HUES6 (cell line): ENCODE results near the gene C17orf67.

Experiments used
- H3K27ac ChIP-seq: 2 replicates; pipeline ENCODE4 v1.7.0; 2013; ENCODE audit warnings: low read depth, mild to moderate bottlenecking, low read length, inconsistent platforms
- H3K27me3 ChIP-seq: 2 replicates; pipeline ENCODE4 v1.6.1; 2013; ENCODE audit warnings: low read length; ENCODE audit not compliant: control insufficient read depth, insufficient read depth
- H3K36me3 ChIP-seq: 2 replicates; pipeline ENCODE4 v1.6.1; 2013; ENCODE audit warnings: low read length; ENCODE audit not compliant: control insufficient read depth, insufficient read depth
- H3K4me1 ChIP-seq: 2 replicates; pipeline ENCODE4 v1.6.1; 2013; ENCODE audit warnings: low read length; ENCODE audit not compliant: control insufficient read depth, insufficient read depth
- H3K4me3 ChIP-seq: 2 replicates; pipeline ENCODE4 v1.5.1; 2013; ENCODE audit warnings: low read depth, low read length
- H3K9ac ChIP-seq: one replicate; pipeline ENCODE4 v1.6.1; 2013; ENCODE audit warnings: mild to moderate bottlenecking, low read length
- H3K9me3 ChIP-seq: 2 replicates; pipeline ENCODE4 v1.6.1; 2013; ENCODE audit warnings: low read depth, low read length; ENCODE audit not compliant: control insufficient read depth, insufficient read depth

C17orf67 gene

DNA sequence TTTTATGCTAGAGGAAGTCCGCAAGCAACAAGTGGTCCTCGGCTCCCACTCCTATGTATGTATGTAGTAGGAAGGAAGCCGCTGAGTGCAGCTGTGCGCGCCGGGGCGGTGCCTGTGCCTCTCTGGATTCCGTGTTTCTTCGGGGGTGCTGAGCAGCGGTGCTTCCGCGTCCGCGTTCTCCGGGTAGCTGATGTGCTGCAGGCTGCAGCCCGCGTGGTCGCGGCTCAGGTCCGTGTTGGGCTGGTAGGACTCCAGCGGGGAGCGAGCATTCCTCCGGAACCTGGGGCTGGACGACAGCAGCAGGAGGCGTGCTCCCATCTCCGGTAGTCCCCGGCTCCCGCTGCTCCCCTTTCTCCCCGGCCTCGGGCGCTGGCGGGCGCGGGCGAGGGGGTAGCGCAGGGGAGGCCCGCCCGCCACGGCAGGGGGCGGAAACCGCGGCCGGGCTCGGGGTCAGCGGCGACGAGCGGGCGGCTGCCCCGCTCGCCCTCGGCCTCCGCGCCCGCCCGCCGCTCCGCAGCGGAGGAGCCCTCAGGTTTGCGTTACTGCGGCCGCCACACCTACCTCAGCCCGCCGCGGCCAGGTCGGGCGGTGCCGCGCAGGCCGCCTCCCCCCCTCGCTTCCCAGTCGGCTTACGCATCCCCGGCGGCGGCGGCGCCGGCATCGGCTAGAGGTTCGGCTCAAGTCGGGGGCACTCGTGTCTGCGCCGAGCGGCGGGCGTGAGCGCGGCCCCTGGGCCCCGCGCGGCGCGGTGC, 487 bp downstream of the C17orf67 start:
- peak overlapping the region; percentile 70 for H3K9ac ChIP-seq
- H3K27ac ChIP-seq, result no peak overlapping the region

DNA sequence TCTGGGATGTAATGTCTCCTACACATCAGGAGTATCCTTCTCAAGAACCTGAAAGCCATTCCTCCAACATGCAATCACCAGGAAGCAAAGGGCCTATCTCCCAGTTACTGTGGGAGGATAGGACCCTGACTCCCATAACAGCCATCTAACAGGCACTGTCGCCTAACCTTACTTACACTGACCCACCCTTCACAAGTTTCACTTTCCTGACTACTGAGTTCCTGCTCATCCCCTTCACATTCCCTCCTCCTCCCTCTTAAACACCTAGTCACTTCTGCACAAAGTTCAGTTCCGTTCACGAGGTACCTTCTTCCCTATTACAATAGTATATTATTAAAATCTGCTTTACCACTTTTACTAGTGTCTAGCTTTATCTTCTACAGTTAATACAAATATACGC, 1.3 kb downstream of the C17orf67 start:
- Histone ChIP-seq H3K27ac (no peak overlapping the region), H3K9ac (no peak overlapping the region), H3K4me3 (peak overlapping the region; percentile 68), H3K27me3 (peaks cover 21% of the 10 kb centered on the region), H3K4me1 (peaks cover 17% of the 10 kb centered on the region), H3K9me3 (no peaks in the 10 kb centered on the region), H3K36me3 (0 out of 2 replicates have a peak, but pooled peaks cover 9% of the 10 kb centered on the region)

More for the DNA sequence above, 487 bp downstream of the C17orf67 start:
- peak overlapping the region; percentile 68 for H3K4me3 ChIP-seq
- H3K9me3 ChIP-seq, result no peaks in the 10 kb centered on the region
- H3K27me3 ChIP-seq, result peaks cover 21% of the 10 kb centered on the region
- peaks cover 21% of the 10 kb centered on the region for H3K4me1 ChIP-seq
- 0 out of 2 replicates have a peak, but pooled peaks cover 9% of the 10 kb centered on the region for H3K36me3 ChIP-seq

DNA sequence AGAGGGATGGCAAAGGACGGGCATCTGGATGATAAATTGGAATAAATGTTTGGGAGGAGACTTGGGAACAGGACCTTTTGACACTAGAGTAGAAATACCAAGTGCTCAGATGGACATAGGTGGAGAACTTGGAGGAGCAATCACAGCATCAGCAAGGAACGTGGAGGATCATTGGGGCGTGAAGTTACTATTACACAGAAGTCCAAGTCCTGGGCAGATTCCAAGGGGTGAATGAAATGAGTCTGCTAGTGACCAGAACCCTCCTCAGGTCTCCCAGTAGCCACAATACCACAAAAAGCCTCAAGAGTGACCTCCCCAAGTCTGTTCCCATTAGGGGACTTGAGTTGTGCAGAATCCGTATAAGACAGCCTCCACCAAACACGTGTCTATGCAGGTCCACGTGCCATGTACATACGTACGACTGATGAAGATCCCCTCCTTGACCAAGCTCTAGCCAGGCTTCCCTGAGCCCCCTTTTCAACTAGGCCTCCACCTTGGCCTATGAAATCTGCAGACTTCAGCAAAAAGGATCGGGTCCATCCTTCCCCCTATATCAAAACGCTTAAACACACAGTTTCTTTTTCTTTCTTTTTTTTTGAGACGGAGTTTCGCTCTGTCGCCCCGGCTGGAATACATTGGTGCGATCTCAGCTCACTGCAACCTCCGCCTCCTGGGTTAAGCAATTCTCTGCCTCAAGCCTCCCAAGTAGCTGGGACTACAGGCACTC, 2.2 kb downstream of the C17orf67 start:
- Histone ChIP-seq H3K9ac (no peak overlapping the region), H3K4me3 (no peak overlapping the region), H3K9me3 (no peaks in the 10 kb centered on the region), H3K27ac (no peak overlapping the region), H3K36me3 (0 out of 2 replicates have a peak, but pooled peaks cover 9% of the 10 kb centered on the region), H3K27me3 (peaks cover 21% of the 10 kb centered on the region), H3K4me1 (peaks cover 9% of the 10 kb centered on the region; the same call in 1 of the 2 replicates)

DNA sequence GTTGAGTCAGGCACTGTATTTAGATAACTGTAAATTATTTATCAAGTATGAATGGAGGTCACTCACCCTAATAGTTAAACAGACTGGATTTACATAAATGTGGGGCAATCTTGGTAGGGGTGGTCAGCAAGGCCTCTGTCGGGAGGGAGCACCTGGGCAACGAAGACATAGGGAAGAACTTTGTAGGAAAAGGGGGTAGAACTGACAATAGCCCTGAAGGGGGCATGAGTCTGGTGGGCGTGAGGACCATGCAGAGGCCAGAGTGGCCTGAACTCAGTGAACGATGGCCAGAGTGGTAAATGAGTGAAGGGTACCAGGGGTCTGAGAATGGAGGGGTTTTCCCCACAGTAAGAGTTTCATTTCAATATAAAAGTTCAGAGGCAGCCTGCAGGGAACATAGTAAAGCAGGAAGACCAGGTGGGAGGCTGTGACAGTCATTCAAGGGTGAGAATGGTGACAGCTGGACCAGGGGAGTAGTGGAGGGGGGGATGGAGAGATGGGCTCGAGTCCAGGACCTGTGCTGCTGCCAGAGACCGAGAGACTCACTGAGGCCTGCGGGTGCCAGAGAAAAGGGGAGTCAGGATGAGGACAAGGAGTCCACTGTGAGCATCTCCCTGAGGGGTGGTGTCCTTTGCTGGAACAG, 2.9 kb downstream of the C17orf67 start:
- H3K27me3 ChIP-seq, result peaks cover 21% of the 10 kb centered on the region
- H3K27ac ChIP-seq, result no peak overlapping the region
- 0 out of 2 replicates have a peak, but pooled peaks cover 9% of the 10 kb centered on the region for H3K36me3 ChIP-seq
- H3K4me1 ChIP-seq, result peaks cover 9% of the 10 kb centered on the region; the same call in 1 of the 2 replicates
- no peaks in the 10 kb centered on the region for H3K9me3 ChIP-seq
- H3K9ac ChIP-seq, result no peak overlapping the region
- H3K4me3 ChIP-seq, result no peak overlapping the region

DNA sequence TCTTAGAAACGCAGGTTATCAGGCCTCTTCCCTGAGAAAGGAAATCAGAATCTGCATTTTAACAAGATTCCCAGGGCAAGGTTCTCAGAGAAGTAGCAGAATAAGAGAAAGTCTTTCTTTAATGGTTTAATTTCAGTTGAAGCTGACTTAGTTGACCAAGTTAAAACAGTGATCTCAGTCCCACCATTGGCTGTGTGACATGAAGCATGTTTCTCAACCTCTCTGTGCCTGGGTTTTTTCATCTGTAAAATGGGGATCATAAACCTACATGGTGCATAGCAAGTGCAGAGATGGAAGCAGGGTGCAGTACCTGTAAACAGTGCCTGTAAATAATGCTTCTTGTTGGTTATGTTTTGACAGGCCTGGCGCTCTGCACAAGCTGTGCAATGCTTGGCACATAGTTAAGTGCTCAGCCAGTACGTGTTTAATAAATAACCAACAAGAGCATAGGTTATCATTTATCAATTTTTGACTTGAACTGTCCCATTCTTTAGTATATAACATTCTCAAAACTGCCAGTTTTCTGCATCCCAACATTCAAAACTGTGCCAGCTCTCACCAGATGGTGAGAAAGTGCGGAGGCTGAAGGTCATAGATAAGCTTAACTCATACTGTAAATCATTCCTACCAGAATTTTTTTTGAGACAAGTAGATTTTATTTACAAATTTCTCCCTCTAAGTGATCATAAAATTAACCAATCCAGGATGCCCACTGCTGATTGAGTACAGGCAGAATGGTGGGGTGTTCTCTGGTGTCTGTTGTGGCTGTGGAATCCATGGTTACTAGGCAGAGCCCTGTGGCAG, 6.9 kb downstream of the C17orf67 start:
- Histone ChIP-seq H3K36me3 (0 out of 2 replicates have a peak, but pooled peaks cover 9% of the 10 kb centered on the region), H3K9me3 (no peaks in the 10 kb centered on the region), H3K4me1 (no peaks in the 10 kb centered on the region), H3K4me3 (no peak overlapping the region), H3K9ac (no peak overlapping the region), H3K27me3 (no peaks in the 10 kb centered on the region), H3K27ac (no peak overlapping the region)

DNA sequence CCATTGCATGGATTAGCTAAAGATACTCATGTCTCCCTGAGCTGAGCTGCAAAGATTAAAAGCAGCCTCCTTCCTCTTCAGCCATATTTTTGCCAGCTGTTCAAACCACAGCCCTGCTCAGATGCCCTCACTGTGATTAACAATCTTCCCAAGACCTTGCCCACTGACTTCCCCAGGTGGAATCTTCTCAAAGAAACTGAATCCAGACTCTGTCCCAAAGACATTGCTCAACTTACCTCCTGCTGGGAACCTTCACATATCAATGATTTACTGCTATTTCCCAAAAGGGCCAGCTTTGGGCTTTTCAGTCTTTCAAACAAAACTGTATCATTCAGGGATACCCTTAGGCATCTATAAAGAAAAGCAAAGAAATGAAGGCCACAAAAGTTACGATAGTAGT, 9.2 kb downstream of the C17orf67 start:
- no peaks in the 10 kb centered on the region for H3K36me3 ChIP-seq
- no peak overlapping the region for H3K9ac ChIP-seq
- H3K4me1 ChIP-seq, result peaks cover 3% of the 10 kb centered on the region; the same call in 1 of the 2 replicates
- no peak overlapping the region for H3K27ac ChIP-seq
- no peaks in the 10 kb centered on the region for H3K27me3 ChIP-seq
- no peaks in the 10 kb centered on the region for H3K9me3 ChIP-seq
- no peak overlapping the region for H3K4me3 ChIP-seq

DNA sequence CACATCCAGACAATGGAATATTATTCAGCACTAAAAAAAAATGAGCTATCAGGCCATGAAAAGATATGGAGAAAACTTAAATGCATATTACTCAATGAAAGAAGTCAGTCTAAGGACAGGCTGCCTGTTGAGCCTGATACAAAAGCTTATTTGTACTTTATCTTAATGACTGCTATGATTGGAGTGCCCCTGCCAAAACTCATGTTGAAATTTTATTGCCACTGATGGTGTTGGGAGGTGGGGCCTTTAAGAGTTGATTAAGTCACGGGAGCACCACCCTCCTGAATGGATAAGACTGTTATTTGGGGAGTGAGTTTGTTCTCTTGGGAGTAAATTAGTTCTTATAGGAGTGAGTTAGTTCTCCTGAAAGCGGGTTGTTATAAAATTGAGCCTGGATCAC, 9.9 kb downstream of the C17orf67 start:
- Histone ChIP-seq H3K9me3 (no peaks in the 10 kb centered on the region), H3K4me1 (peaks cover 3% of the 10 kb centered on the region; the same call in 1 of the 2 replicates), H3K27ac (no peak overlapping the region), H3K4me3 (no peak overlapping the region), H3K36me3 (no peaks in the 10 kb centered on the region), H3K27me3 (no peaks in the 10 kb centered on the region), H3K9ac (no peak overlapping the region)

DNA sequence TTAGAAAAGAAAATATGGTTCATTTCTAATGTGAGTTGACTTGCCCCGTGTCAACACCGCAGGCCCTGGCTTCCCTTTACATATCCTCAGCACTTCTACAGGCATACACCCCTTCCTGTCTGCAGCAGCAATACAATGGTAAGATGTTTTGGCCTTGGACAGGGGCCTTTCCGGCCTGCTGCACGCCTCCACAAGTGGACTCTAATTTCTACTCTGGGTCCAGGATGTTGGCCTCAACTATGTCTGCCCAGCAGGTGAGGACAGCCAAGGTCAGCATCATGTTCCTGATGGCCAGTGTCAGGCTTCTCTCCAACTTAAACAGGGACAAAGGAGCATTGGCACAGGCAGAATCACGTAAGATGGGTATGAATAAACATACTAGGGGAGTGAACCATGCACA, 11.0 kb downstream of the C17orf67 start:
- Histone ChIP-seq H3K27ac (no peak overlapping the region), H3K27me3 (no peaks in the 10 kb centered on the region), H3K4me1 (peaks cover 3% of the 10 kb centered on the region; the same call in 1 of the 2 replicates), H3K36me3 (no peaks in the 10 kb centered on the region), H3K9me3 (no peaks in the 10 kb centered on the region), H3K9ac (no peak overlapping the region), H3K4me3 (no peak overlapping the region)

DNA sequence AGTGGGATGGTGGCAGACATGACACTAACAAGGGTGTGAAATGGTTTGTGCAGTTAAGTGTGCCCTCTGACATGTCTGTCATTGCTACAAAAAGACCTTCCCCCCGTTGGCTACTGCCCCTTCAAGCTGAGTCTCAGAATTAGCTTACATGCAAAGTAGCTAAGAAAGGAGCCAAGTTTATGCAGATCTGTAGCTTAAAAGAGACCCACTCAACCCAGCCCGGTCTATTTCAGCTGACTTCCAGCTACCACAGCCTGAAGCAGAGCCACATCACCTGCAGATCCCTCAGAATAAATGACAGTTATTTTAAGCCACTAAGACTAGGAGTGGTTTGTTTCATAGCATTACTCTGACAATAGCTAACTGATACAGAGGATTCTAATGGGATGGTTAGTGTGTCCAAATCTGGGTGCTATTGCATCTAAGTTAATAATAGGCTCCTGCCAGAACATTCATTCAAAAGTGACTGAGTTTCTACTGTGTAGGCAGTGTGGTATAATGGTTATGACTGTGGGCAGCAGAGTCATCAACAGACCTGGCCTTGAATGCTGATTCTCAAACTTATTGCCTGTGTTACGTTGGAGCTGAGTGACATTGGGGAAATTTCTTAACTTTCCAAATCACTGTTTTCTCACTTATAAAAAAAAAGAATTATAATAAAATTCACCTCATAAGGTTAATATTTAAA, 11.7 kb downstream of the C17orf67 start:
- no peak overlapping the region for H3K4me3 ChIP-seq
- H3K9me3 ChIP-seq, result no peaks in the 10 kb centered on the region
- no peak overlapping the region for H3K27ac ChIP-seq
- H3K9ac ChIP-seq, result no peak overlapping the region
- peaks cover 3% of the 10 kb centered on the region; the same call in 1 of the 2 replicates for H3K4me1 ChIP-seq
- no peaks in the 10 kb centered on the region for H3K36me3 ChIP-seq
- no peaks in the 10 kb centered on the region for H3K27me3 ChIP-seq

DNA sequence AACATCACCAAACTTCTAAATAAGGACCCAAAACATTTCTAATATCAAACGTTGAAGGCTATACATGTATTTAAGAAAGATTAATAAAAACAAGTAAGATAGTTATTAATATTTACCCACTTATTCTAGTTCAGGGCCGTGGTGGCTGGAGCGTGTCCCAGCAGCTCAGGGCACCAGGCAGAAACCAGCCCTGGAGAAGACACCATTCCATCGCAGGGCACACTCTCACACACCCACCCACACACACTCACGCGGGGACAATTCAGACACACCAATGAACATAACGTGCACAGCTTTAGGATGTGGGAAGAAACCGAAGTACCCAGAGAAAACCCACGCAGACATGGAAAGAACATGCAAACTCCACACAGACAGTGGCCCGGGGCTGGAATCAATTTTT, 13.5 kb downstream of the C17orf67 start:
- Histone ChIP-seq H3K27me3 (no peaks in the 10 kb centered on the region), H3K9ac (no peak overlapping the region), H3K4me3 (no peak overlapping the region), H3K9me3 (no peaks in the 10 kb centered on the region), H3K36me3 (no peaks in the 10 kb centered on the region), H3K27ac (no peak overlapping the region), H3K4me1 (peaks cover 3% of the 10 kb centered on the region; the same call in 1 of the 2 replicates)
